Immature natural killer cell (primary cell): ENCODE data around the gene ORC4. TPM values are rescaled to one million over a fixed set of nuclear protein-coding genes. Genes with fewer than 3 reads are reported as not detected.
"Not testable (repeated sequence)": the region's sequence is repeated elsewhere in the genome, so short reads cannot be mapped to it uniquely, and the experiment has no call there.

Source experiments
- DNase-seq, 3 donors: peaks; one replicate each; pipeline ENCODE4 v3.0.0; 2022; ENCODE audit warnings: mixed read lengths in 1 of 3
- H3K27ac Mint-ChIP-seq, 6 donors: one replicate each; pipeline ENCODE4 v1.8.0; 2020; ENCODE audit warnings: mixed read lengths in 6 of 6, mild to moderate bottlenecking in 5 of 6, inconsistent platforms in 4 of 6, moderate library complexity in 3 of 6
- H3K27me3 Mint-ChIP-seq, 3 donors: one replicate each; pipeline ENCODE4 v1.8.0; 2020 to 2021; ENCODE audit warnings: low read depth in 3 of 3, mild to moderate bottlenecking in 3 of 3, mixed read lengths in 3 of 3, moderate library complexity in 3 of 3, inconsistent platforms in 1 of 3
- H3K36me3 Mint-ChIP-seq, 3 donors: one replicate each; pipeline ENCODE4 v1.8.0; 2020; ENCODE audit warnings: mixed read lengths in 3 of 3, inconsistent platforms in 2 of 3, mild to moderate bottlenecking in 2 of 3
- H3K4me1 Mint-ChIP-seq, 2 donors: one replicate each; pipeline ENCODE4 v1.8.0; 2020; ENCODE audit warnings: inconsistent platforms in 2 of 2, mild to moderate bottlenecking in 2 of 2, mixed read lengths in 2 of 2, moderate library complexity in 1 of 2
- H3K4me3 Mint-ChIP-seq, 5 donors: one replicate each; pipeline ENCODE4 v1.8.0; 2020; ENCODE audit warnings: mild to moderate bottlenecking in 5 of 5, mixed read lengths in 5 of 5, inconsistent platforms in 3 of 5, moderate library complexity in 3 of 5
- H3K9me3 Mint-ChIP-seq, 6 donors: one replicate each; pipeline ENCODE4 v1.8.0; 2020; ENCODE audit warnings: mild to moderate bottlenecking in 6 of 6, mixed read lengths in 6 of 6, inconsistent platforms in 4 of 6, moderate library complexity in 3 of 6
- polyA plus RNA-seq, 3 donors: library from polyadenylated mRNA; unstranded; fragments of 300-500 nt; fragmentation: Illumina TruSeq; gene quantifications; one replicate each; pipeline ENCODE4 v1.2.3, GENCODE V29; 2021

The ORC4 gene
- polyA plus RNA-seq, 3 donors from 2014 or later, result 26.5 to 57.3 (median 52.3) TPM

DNA sequence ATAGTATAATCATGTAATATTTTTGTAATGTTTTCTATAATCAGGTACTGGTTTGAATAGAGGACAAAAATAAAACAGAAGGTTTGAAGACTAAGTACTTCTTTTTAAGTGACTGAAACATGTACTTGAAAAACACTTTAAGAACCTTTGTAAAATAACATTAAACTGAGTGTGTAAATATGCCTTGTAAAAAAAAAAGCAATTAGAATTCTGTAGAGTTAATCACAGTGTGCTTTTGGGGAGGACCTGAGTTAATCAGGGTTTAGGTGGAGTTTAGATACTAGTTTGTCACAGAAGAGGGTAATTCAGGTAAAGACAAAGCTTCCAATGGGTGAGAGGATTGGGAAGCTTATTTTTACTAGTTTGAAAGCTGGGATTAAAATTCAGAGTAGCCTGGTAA is 10.6 kb upstream of the ORC4 start:
- no peak for DNase-seq
- H3K27me3 Mint-ChIP-seq, result peaks cover 0 to 1% (median 0%) of the 10 kb centered on the region in 3 donors
- no peak overlapping the region for H3K27ac Mint-ChIP-seq
- no peaks in the 10 kb centered on the region for H3K9me3 Mint-ChIP-seq
- H3K36me3 Mint-ChIP-seq, result peaks cover 0 to 3% (median 0%) of the 10 kb centered on the region in 3 donors
- no peak overlapping the region for H3K4me3 Mint-ChIP-seq
- peaks cover 0 to 15% of the 10 kb centered on the region in 2 donors for H3K4me1 Mint-ChIP-seq

DNA sequence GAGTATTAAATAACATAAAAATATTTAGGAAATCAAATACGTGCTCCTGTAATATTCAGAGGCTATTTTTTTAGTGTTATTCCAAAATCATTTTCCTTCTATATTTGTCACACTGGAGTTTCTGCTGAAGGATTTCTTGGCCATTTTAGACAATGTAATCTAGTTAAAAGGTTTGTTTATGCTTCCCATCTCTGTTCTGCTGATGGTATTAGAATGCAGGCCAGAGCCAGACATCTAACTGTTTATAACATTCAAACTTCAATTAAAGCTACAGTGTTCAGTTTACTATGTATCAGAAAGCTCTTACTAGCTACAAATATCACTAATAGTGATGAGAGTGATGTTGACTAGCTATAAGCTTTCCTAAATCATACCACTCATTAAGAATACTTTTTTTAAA is 8.2 kb upstream of the ORC4 start:
- no peak for DNase-seq
- no peak overlapping the region for H3K27ac Mint-ChIP-seq
- H3K4me3 Mint-ChIP-seq, result no peak overlapping the region
- H3K27me3 Mint-ChIP-seq, result peaks cover 0 to 1% (median 0%) of the 10 kb centered on the region in 3 donors
- peaks cover 11 to 23% of the 10 kb centered on the region in 2 donors for H3K4me1 Mint-ChIP-seq
- H3K9me3 Mint-ChIP-seq, result no peaks in the 10 kb centered on the region
- H3K36me3 Mint-ChIP-seq, result no peaks in the 10 kb centered on the region

DNA sequence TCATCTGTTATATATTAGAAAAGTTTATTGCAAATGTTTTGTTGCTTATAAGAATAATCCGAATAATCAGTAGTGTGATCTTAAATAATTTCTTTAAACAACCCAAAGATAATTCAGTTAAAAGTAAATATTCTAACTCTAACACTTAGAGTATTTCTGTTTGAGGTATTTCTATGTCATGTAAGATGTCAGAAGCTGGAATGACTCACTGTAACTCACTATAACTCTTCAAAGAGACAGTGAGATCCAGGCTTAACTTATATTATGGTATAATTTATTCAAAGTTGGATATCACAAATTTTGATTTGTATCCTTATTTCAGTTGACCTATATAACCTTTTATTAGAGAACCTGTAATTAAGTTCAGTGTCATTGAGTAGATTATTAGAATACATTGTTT is 7.3 kb upstream of the ORC4 start:
- Mint-ChIP-seq H3K27ac (no peak overlapping the region), H3K4me3 (no peak overlapping the region), H3K9me3 (no peaks in the 10 kb centered on the region), H3K4me1 (peaks cover 20 to 29% of the 10 kb centered on the region in 2 donors), H3K36me3 (no peaks in the 10 kb centered on the region), H3K27me3 (peaks cover 0 to 1% (median 0%) of the 10 kb centered on the region in 3 donors)
- no peak for DNase-seq

DNA sequence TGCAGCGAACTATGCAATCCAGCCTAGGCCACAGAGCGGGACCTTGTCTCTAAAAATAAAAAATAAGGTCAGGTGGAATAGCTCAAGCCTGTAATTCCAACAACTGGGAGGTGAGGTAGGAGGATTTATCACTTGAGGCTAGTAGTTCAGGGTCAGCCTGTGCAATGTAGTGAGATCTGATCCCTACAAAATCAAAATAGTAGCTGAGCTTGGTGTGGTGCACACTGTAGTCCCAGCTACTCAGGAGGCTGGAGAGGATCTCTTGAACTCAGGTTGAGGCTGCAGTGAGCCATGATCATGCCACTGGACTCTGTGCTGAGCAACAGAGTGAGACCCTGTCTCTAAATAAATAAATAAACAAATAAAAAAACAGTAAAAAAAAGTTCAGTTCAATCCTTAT is 6.0 kb upstream of the ORC4 start:
- no peaks in the 10 kb centered on the region for H3K36me3 Mint-ChIP-seq
- peaks cover 31 to 35% of the 10 kb centered on the region in 2 donors for H3K4me1 Mint-ChIP-seq
- H3K9me3 Mint-ChIP-seq, result no peaks in the 10 kb centered on the region
- no peak overlapping the region for H3K4me3 Mint-ChIP-seq
- H3K27me3 Mint-ChIP-seq, result peaks cover 0 to 3% (median 0%) of the 10 kb centered on the region in 3 donors
- no peak for DNase-seq
- no peak overlapping the region for H3K27ac Mint-ChIP-seq

DNA sequence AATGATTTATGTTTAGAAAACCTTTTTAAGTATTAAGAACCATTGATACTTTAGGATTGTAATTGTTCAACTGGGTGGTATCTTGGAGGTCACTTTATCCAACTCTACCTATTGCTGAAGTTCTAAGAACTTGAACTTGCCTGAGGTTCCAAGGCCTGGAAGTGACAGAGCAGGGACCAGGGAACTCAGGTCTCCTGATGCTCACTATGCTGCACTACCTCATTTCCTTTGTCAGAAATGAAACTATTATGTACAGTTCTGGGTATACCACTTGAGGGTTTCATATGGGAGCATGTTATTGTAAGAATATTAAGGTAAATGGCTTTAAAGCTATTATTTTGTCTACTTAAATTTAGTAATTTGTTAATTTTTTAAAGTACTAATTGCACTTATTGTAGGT is 3.3 kb upstream of the ORC4 start:
- Mint-ChIP-seq H3K36me3 (no peaks in the 10 kb centered on the region), H3K9me3 (no peaks in the 10 kb centered on the region), H3K27ac (peak overlapping the region; percentile 84 to 94 (median 88)), H3K4me3 (peak overlapping the region; percentile 34 to 77 (median 61)), H3K27me3 (peaks cover 10 to 16% (median 13%) of the 10 kb centered on the region in 3 donors), H3K4me1 (peaks cover 48 to 60% of the 10 kb centered on the region in 2 donors)
- no peak for DNase-seq

DNA sequence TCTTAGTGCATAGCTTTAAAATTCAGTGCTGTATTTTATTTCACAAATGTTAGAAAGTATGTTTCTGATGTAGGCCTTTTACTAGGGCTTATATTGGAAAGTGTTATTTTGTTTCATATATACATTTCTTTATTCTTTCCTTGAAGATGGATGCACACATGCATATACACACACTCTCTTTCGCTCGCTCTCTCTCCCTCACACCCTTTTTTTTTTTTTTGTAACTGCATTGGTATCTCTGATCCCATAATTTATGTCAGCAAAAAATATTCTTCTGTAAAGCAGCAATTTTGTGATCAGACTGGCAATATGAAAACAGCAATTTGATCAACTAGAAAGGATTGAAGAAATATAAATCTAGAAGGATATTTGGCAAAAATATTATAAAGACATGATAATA is 2.3 kb upstream of the ORC4 start:
- peaks cover 55 to 70% of the 10 kb centered on the region in 2 donors for H3K4me1 Mint-ChIP-seq

DNA sequence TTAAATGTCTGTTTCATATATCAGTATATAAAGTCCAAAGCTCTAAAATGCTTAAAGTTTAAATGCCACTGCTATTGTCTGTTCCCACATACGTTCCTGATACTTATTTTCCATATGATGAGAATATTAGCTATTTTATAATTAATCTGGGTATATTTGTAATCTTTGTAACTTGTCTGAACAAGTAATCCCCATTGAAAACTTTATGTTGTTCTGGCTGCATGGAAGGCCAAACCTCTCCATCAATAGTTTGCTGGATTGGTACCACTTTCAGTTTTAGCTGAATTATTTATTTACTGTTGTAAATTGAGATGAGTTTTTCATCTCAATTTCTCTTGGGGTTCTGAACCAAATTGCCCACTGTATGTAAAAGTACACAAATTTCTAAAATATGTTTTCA is 1.8 kb upstream of the ORC4 start:
- H3K4me1 Mint-ChIP-seq, result peaks cover 57 to 74% of the 10 kb centered on the region in 2 donors
- H3K9me3 Mint-ChIP-seq, result no peaks in the 10 kb centered on the region
- H3K4me3 Mint-ChIP-seq, result peak overlapping the region; percentile 97 to 100 (median 99)
- DNase-seq, result no peak
- no peaks in the 10 kb centered on the region for H3K36me3 Mint-ChIP-seq
- peak overlapping the region; percentile 87 to 99 (median 96) for H3K27ac Mint-ChIP-seq
- peaks cover 10 to 16% (median 13%) of the 10 kb centered on the region in 3 donors for H3K27me3 Mint-ChIP-seq

More for the DNA sequence above, 2.3 kb upstream of the ORC4 start:
- no peaks in the 10 kb centered on the region for H3K9me3 Mint-ChIP-seq
- H3K27ac Mint-ChIP-seq, result peak overlapping the region; percentile 73 to 98 (median 88)
- DNase-seq, result no peak
- no peaks in the 10 kb centered on the region for H3K36me3 Mint-ChIP-seq
- peak overlapping the region; percentile 54 to 100 (median 97) for H3K4me3 Mint-ChIP-seq
- peaks cover 10 to 16% (median 13%) of the 10 kb centered on the region in 3 donors for H3K27me3 Mint-ChIP-seq

DNA sequence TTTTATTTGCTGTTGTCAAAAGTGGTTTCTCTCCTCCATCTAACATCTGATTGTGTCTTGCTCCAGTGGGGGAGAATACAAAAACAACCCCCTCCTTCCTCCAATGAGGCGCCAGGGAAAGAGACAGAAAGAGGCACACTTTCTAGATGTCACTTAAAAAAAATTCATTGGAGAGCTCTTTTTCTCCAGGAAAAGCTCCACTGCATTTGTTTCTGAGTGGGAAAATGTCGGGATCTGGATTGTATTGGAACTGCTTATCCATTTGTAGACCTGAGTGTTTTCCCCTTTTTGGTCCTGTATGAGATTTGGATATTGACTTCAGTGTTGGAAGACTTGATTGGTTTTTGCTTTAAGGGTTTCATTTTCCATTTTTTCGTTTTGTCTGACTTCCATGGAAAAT is 1.3 kb upstream of the ORC4 start:
- Mint-ChIP-seq H3K36me3 (no peaks in the 10 kb centered on the region), H3K4me3 (peak overlapping the region; percentile 97 to 100 (median 99)), H3K4me1 (peaks cover 57 to 75% of the 10 kb centered on the region in 2 donors), H3K27me3 (peaks cover 10 to 16% (median 13%) of the 10 kb centered on the region in 3 donors), H3K27ac (peak overlapping the region; percentile 87 to 99 (median 96)), H3K9me3 (no peaks in the 10 kb centered on the region)
- no peak for DNase-seq

DNA sequence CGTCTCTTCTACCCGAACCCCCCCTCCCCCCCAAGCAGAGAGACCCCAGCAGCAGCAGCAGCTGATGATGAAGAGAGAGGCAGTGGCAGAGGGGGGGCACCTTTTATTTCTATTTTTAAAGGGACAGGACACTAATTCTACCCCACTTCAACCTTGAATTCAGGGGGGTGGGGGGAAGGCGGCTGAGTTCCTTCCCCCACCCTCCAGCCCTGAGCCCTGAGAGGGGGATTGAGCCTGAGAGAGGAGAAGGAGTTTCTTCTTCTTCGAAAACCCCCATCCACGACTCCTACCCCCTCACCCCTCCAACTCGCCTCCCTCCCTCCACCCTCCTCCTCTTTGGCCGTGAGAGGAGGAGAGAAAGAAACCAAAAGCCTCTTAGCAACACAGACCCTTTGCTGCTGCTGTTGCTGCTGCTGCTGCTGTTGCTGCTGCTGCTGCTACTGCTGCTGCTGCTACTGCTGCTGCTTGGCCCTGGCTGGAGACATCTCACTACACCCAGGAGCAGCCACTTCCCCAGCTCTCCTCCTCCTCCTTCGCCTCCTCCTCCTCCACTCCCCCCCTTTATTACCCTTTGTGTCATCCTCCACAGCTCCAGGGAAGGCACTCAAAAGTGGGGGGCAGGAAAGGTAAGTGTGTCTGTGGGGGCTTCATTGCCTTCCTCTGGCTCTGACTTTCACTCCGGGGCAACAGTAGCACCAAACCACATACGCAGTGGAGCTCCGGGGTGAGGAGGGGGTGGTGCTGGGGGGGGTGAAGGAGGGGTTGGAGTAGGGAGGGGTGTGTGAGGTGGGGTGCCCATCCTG is 723 bp upstream of the ORC4 start, which contains the start of gene MBD5:
Gene MBD5 (plus strand): TSS at position 33 of the 803 bp plus-strand sequence.
- Mint-ChIP-seq H3K27me3 (peaks cover 10 to 16% (median 13%) of the 10 kb centered on the region in 3 donors), H3K36me3 (no peaks in the 10 kb centered on the region), H3K9me3 (no peaks in the 10 kb centered on the region), H3K4me1 (peaks cover 57 to 81% of the 10 kb centered on the region in 2 donors), H3K27ac (peak within 1 kb of the TSS; percentile 87 to 99 (median 96)), H3K4me3 (peak within 1 kb of the TSS; percentile 97 to 100 (median 99))
- peak; percentile 70 to 76 (median 72) for DNase-seq

DNA sequence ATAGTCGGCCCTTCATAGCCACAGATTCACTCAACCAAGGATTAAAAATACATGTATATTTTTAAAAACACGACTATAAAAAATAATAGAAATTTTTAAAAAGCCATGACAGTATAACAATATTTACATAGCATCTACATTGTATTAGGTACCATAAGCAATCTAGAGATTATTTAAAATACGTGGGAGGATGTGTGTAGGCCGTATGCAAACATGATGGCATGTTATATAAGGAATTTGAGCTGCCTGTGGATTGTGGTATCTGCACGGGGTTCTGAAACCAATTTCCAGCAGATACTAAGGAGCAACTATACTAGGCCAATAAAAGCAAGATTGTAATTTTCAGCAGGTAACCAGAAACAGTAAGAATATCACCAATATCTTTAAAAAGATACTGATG is 5.9 kb downstream of the ORC4 start:
- no peaks in the 10 kb centered on the region for H3K9me3 Mint-ChIP-seq
- H3K4me3 Mint-ChIP-seq, result no peak overlapping the region
- peaks cover 38 to 75% of the 10 kb centered on the region in 2 donors for H3K4me1 Mint-ChIP-seq
- peaks cover 0 to 2% (median under 1%) of the 10 kb centered on the region in 3 donors for H3K27me3 Mint-ChIP-seq
- no peak for DNase-seq
- peaks cover 0 to 5% (median 0%) of the 10 kb centered on the region in 3 donors for H3K36me3 Mint-ChIP-seq
- H3K27ac Mint-ChIP-seq, result no peak overlapping the region

DNA sequence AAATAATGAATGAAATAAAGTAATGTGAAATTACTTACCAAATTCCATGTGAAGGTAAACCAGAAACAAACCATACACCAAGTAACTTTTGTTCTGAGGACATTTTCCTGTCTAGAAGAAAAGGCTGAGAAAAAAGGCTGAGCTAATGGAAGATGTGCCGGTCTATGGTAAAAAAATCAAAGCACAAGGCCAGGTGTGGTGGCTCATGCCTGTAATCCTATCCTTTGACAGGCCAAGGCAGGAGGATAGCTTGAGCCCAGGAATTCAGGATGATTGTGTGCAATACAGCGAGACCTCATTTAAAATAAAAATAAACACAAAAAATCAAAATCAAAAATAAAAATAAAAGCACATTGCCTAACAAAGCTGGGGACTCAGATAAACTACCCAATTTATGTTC is 6.7 kb downstream of the ORC4 start:
- no peak for DNase-seq
- H3K36me3 Mint-ChIP-seq, result peaks cover 0 to 5% (median 0%) of the 10 kb centered on the region in 3 donors
- H3K4me3 Mint-ChIP-seq, result no peak overlapping the region
- H3K27ac Mint-ChIP-seq, result no peak overlapping the region
- H3K27me3 Mint-ChIP-seq, result peaks cover 0 to 1% (median 0%) of the 10 kb centered on the region in 3 donors
- H3K9me3 Mint-ChIP-seq, result no peaks in the 10 kb centered on the region
- H3K4me1 Mint-ChIP-seq, result peaks cover 33 to 75% of the 10 kb centered on the region in 2 donors

DNA sequence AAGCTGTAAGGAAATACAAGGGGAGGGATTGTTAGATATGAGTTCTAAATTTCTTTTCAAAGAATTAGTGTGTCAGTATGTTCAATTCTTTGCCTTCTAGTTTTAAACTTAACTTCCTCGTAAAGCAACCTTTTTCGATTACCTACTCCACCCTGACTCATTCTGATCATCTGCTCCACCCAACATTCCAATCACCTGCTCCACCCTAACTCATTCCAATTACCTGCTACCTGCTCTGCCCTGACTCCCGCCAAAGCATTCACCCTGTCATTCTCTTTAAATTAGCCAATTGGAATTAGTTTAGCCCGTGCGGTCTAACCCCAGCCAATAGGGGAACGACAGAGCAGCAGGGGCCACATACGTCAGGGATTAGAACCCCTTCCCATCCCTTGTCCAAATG is 12.1 kb downstream of the ORC4 start:
- Mint-ChIP-seq H3K36me3 (peaks cover 0 to 19% (median 2%) of the 10 kb centered on the region in 3 donors), H3K4me1 (peaks cover 51 to 92% of the 10 kb centered on the region in 2 donors)
- not testable (repeated sequence) for DNase-seq, H3K4me3 Mint-ChIP-seq, H3K9me3 Mint-ChIP-seq, H3K27me3 Mint-ChIP-seq, H3K27ac Mint-ChIP-seq

DNA sequence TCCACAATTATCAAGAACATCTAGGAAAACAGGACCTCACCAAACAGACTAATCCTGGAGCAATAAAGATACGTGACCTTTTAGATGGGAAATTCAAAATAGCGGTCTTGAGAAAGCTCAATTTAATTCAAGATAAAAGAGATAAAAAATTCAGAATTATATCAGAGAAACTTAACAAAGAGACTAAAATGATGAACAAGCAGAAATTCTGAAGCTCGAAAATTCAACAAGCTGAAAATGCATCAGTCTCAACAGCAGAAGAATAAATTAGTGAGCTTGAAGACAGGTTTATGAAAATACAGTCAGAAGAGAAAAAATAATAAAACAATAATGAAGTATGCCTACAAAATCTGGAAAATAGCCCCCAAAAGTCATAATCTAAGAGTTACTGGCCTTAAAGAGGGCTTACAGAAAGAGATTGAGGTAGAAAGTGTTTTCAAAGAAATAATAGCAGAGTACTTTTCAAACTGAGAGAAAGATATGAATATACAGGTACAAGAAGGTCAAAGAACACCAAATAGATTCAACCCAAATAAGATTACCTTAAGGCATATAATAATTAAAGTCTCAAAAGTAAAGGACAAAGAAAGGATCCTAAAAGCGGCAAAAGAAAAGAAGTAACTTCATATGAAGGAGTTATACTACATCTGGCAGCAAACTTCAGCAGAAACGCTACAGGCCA is 13.2 kb downstream of the ORC4 start:
- peaks cover 52 to 89% of the 10 kb centered on the region in 2 donors for H3K4me1 Mint-ChIP-seq
- no peak for DNase-seq
- H3K4me3 Mint-ChIP-seq, result no peak overlapping the region
- H3K27me3 Mint-ChIP-seq, result peaks cover 0 to 1% (median 0%) of the 10 kb centered on the region in 3 donors
- H3K27ac Mint-ChIP-seq, result no peak overlapping the region
- H3K9me3 Mint-ChIP-seq, result peaks cover 0 to 8% (median 2%) of the 10 kb centered on the region in 6 donors
- peaks cover 0 to 28% (median 9%) of the 10 kb centered on the region in 3 donors for H3K36me3 Mint-ChIP-seq
